ENCODE measurements around the gene SCP2.

GRCh38 chr1:52917156-52917555 lies 9.9 kb upstream of the SCP2 start:
- TF ChIP-seq CTCF (IDR thresholded peaks at IDR 0.05) (no peak), TAF1 (IDR thresholded peaks at IDR 0.05; ENCODE audit: borderline replicate concordance, low read depth, low read length) (no peak), NRF1 (IDR thresholded peaks at IDR 0.05; ENCODE audit: low read depth, low read length) (no peak), CHD2 (IDR thresholded peaks at IDR 0.05; ENCODE audit: low read length, partially characterized antibody) (no peak), NFIC (IDR thresholded peaks at IDR 0.05; ENCODE audit: borderline replicate concordance) (no peak), POLR2AphosphoS5 (IDR thresholded peaks at IDR 0.05; ENCODE audit: low read depth, low read length) (no peak)

Data from SK-N-SH (cell line).